K562 (cell line): ENCODE measurements around the gene LYRM1. TPM values are rescaled to one million over a fixed set of nuclear protein-coding genes. Genes with fewer than 3 reads are reported as not detected.
A peak's percentile ranks its signal among the peaks of the same experiment; 100 is the strongest.

ENCODE experiments used
- ASH1L ChIP-seq: fragments of 450-650 bp; IDR thresholded peaks from 2 replicates; pipeline ENCODE4 v1.6.1; 2018; ENCODE audit warnings: borderline replicate concordance, mild to moderate bottlenecking, low read depth; ENCODE audit not compliant: partially characterized antibody
- GTF2A2 ChIP-seq: IDR thresholded peaks from 2 replicates; pipeline ENCODE4 v1.6.1; 2016; ENCODE audit warnings: mild to moderate bottlenecking, missing genetic modification characterization, missing compliant biosample characterization
- HDAC2 ChIP-seq: fragments of 450-650 bp; IDR thresholded peaks from 2 replicates; pipeline ENCODE4 v1.6.1; 2016; ENCODE audit warnings: mild to moderate bottlenecking
- HMG20B ChIP-seq: fragments of 250-450 bp; sonication (Bioruptor Pico); IDR thresholded peaks from 2 replicates; pipeline ENCODE4 v1.5.0; 2021; ENCODE audit warnings: mild to moderate bottlenecking
- HNRNPH1 ChIP-seq: fragments of 200-400 bp; formaldehyde crosslinking; optimal IDR thresholded peaks from 2 replicates; pipeline ENCODE3; 2017; ENCODE audit warnings: low read depth, mild to moderate bottlenecking, low read length, moderate library complexity
- L3MBTL2 ChIP-seq: fragments of 450-650 bp; IDR thresholded peaks from 2 replicates; pipeline ENCODE4 v1.6.1; 2016; ENCODE audit warnings: mild to moderate bottlenecking, moderate library complexity
- MGA ChIP-seq: fragments of 450-650 bp; IDR thresholded peaks from 2 replicates; pipeline ENCODE4 v1.6.1; 2016; ENCODE audit warnings: mild to moderate bottlenecking, moderate library complexity
- MLLT1 ChIP-seq, 2 experiments: fragments of 450-650 bp; IDR thresholded peaks; 2 replicates each; pipeline ENCODE4 v1.6.1; 2016
- NR2C1 ChIP-seq, 2 experiments: fragments of 450-650 bp; IDR thresholded peaks; 2 replicates each; pipeline ENCODE4 v1.6.1; 2017; ENCODE audit warnings: mild to moderate bottlenecking in 2 of 2, antibody characterized with exemption in 1 of 2, inconsistent platforms in 1 of 2, missing compliant biosample characterization in 1 of 2, missing genetic modification characterization in 1 of 2
- PHF20 ChIP-seq: fragments of 450-650 bp; IDR thresholded peaks from 2 replicates; pipeline ENCODE4 v1.6.1; 2018; ENCODE audit not compliant: partially characterized antibody
- SMARCB1 ChIP-seq: IDR thresholded peaks from 2 replicates; pipeline ENCODE4 v1.6.1; 2011; ENCODE audit warnings: improper control_type of control experiment, low read depth; ENCODE audit not compliant: insufficient read length
- TAF9B ChIP-seq: fragments of 450-650 bp; IDR thresholded peaks from 2 replicates; pipeline ENCODE4 v1.6.1; 2018; ENCODE audit warnings: mild to moderate bottlenecking; ENCODE audit not compliant: partially characterized antibody
- TBL1XR1 ChIP-seq, 2 experiments: IDR thresholded peaks; 2 replicates each; pipeline ENCODE4 v1.6.1; 2012; ENCODE audit warnings: improper control_type of control experiment in 2 of 2, low read length in 2 of 2, mild to moderate bottlenecking in 1 of 2
- TEAD1 ChIP-seq, 2 experiments: fragments of 450-650 bp in 1 of 2; sonication (generic) in 1 of 2; formaldehyde crosslinking; IDR thresholded peaks; 2 replicates each; pipeline versions ENCODE4 v1.4.0 to v1.8.0; 2020 to 2022; ENCODE audit warnings: mild to moderate bottlenecking in 2 of 2, missing genetic modification reagents in 1 of 2
- ZKSCAN3 ChIP-seq: fragments of 250-450 bp; sonication (Bioruptor Pico); IDR thresholded peaks from 2 replicates; pipeline ENCODE4 v1.4.0; 2020
- ZNF583 ChIP-seq: fragments of 250-450 bp; sonication (Bioruptor Pico); IDR thresholded peaks from 2 replicates; pipeline ENCODE4 v1.4.0; 2020
- polyA plus RNA-seq, 8 experiments: library from polyadenylated mRNA; depleted of rRNA in 4 of 8; stranded (reverse) in 5 of 8; unstranded in 3 of 8; fragments of >200 nt; fragmentation: Nextera tagmentation in 2 of 8; fragmentation: Illumina TruSeq in 1 of 8; extraction: Ambion mirVana in 2 of 8; extraction: Trizol in 1 of 8; gene quantifications; 2 replicates each; pipeline versions ENCODE4 v1.2.1 to v1.2.3, GENCODE V29; 2011 to 2014; ENCODE audit warnings: inconsistent platforms in 1 of 8, missing spikeins in 1 of 8
- total RNA-seq, 7 experiments: library from RNA; depleted of rRNA in 6 of 7; stranded (reverse); fragments of >200 nt in 6 of 7; fragmentation: Illumina TruSeq in 2 of 7; extraction: Trizol in 2 of 7; gene quantifications; 2 replicates each; pipeline versions ENCODE4 v1.2.1 to v1.2.3, GENCODE V29; 2011 to 2021; ENCODE audit warnings: low replicate concordance in 1 of 7

Gene LYRM1
- total and polyA plus RNA-seq, 9 of the 15 experiments (the other 6 are each of a cell fraction or from before 2014, with no cell fraction given), result 17.5 to 44.1 (median 32.7) TPM

- TF ChIP-seq MGA (peak; percentile 91), ZKSCAN3 (CRISPR knock-in tag) (no peak), HNRNPH1 (no peak), SMARCB1 (no peak), NR2C1 (IDR thresholded peaks at IDR 0.05) (no peak), NR2C1 (tag; IDR thresholded peaks at IDR 0.05) (peak; percentile 48), L3MBTL2 (peak; percentile 97), GTF2A2 (tag) (no peak), HMG20B (CRISPR knock-in tag) (no peak), TAF9B (peak; percentile 88), PHF20 (no peak), MLLT1 (IDR thresholded peaks at IDR 0.05) (no peak), HDAC2 (peak; percentile 90), ASH1L (no peak), TBL1XR1 (IDR thresholded peaks at IDR 0.05; ENCODE audit: low read length in 2 of 2) (peak in 1 of 2 experiments; percentile 80; a peak in 2 of 4 replicates), TEAD1 (CRISPR knock-in tag; IDR thresholded peaks at IDR 0.05) (peak in 1 of 2 experiments; percentile 30; a peak in 1 of 4 replicates), ZNF583 (CRISPR knock-in tag) (no peak)
Measured at GRCh38 chr16:20918486-20919239, 18.1 kb downstream of the LYRM1 start (continued).
